Large intestine (tissue), 3 donors: ENCODE results near the gene CDH23. TPM values are rescaled to one million over a fixed set of nuclear protein-coding genes. Genes with fewer than 3 reads are reported as not detected.

ENCODE experiments used
- DNase-seq, 2 donors: peaks; one replicate each; pipeline versions ENCODE4 v3.0.0 to v3.0.0-alpha.2; 2013
- H3K27ac ChIP-seq: one replicate; pipeline ENCODE4 v1.5.1; 2013; ENCODE audit warnings: low read length
- H3K27me3 ChIP-seq: 2 replicates; pipeline ENCODE4 v1.6.1; 2013; ENCODE audit warnings: low read length; ENCODE audit not compliant: control insufficient read depth, insufficient read depth
- H3K36me3 ChIP-seq: 2 replicates; pipeline ENCODE4 v1.6.1; 2013; ENCODE audit warnings: low read length; ENCODE audit not compliant: control insufficient read depth, insufficient read depth
- H3K4me1 ChIP-seq: one replicate; pipeline ENCODE4 v1.6.1; 2013; ENCODE audit warnings: low read length; ENCODE audit not compliant: control insufficient read depth, insufficient read depth
- H3K4me3 ChIP-seq: one replicate; pipeline ENCODE4 v1.5.1; 2013; ENCODE audit warnings: low read length
- H3K9me3 ChIP-seq: one replicate; pipeline ENCODE4 v1.6.1; 2013; ENCODE audit warnings: mild to moderate bottlenecking, low read depth, low read length, moderate library complexity; ENCODE audit not compliant: control insufficient read depth
- WGBS: methylation state at CpG from one replicate; pipeline ENCODE4 v1.1.5; 2013; ENCODE audit warnings: low lambda C conversion rate; ENCODE audit not compliant: insufficient coverage; 5-methylcytosine and 5-hydroxymethylcytosine counted together
- polyA plus RNA-seq: library from polyadenylated mRNA; unstranded; fragments of 120-200 nt; gene quantifications from one replicate; pipeline ENCODE4 v1.2.1, GENCODE V29; 2013

Gene CDH23
- polyA plus RNA-seq, 1 donor = 1.7 TPM

- WGBS = 100% methylated on average over 1 of the region's 6 CpGs
- Histone ChIP-seq H3K27me3 (peaks cover 16% of the 10 kb centered on the region), H3K36me3 (no peaks in the 10 kb centered on the region), H3K4me1 (no peaks in the 10 kb centered on the region), H3K4me3 (no peak overlapping the region), H3K9me3 (no peaks in the 10 kb centered on the region), H3K27ac (no peak overlapping the region)
- DNase-seq = no peak
These were observed 85.9 kb downstream of the CDH23 start for GRCh38 chr10:71482620-71483019.

DNA sequence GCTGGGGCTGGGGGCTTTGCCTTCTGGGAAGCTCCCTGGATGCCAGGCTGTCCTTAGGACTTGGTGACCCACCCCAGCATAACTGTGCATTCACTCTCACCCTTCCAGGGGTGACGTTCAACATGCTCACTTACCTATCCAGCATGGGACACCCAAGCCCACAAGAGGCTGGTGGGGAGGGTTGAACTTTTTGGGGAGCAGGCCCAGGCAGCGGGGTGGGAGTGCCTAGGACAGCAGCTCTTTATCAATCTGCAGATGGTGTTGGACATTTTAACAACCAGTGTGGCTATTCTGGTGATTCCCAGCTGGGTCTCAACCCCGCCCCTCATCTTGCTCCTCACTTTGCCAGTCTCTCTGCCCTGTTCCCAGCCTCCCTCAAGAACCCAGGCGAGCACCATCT is 86.4 kb downstream of the CDH23 start:
- H3K4me1 ChIP-seq = no peaks in the 10 kb centered on the region
- WGBS = no CpG with 5 or more reads among the region's 4 CpGs

DNA sequence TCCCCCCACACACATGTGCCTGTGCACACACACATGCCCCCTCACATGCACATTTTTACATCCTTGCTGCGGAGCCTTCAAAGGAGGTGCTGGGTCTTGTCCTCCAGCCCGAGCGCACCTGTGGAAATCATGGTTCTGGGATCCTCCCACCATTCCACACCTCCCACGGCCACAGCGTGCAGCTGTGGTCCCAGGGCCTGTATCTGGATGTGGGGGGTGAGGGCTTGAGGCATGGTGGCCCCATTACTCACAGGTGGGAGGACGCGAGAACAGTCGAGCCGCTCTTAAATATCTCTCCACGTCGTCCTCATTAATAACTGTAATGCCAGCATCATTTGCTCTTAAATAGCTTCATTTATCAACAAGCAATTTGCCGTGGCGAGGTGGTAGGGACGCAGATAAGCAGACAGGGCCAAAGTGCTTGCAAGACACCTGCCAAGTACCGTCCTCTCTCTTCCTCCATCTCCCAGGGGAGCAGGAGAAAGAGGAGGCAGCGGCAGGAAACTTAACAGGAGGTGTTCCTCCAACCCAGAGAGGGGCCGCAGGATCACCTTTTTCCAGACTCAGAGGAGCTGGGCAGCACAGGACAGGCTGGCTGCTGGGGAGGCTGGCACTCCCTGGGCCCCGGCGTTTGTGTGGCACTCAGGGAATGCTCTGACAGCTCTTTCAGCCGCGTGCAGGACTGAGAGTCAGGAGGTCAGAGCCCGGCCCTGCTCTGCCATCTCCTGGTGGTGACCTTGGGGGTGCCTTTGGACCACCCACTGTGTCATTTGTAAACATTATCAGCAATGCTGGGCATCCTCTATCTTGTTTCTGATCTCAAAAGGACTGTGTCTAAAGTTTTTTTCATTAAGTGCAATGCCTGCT is 87.4 kb downstream of the CDH23 start:
- no CpG with 5 or more reads among the region's 22 CpGs for WGBS
- Histone ChIP-seq H3K4me1 (no peaks in the 10 kb centered on the region), H3K27me3 (peaks cover 16% of the 10 kb centered on the region), H3K27ac (no peak overlapping the region), H3K36me3 (no peaks in the 10 kb centered on the region), H3K4me3 (no peak overlapping the region), H3K9me3 (no peaks in the 10 kb centered on the region)
- DNase-seq = no peak

More for the DNA sequence above, 86.4 kb downstream of the CDH23 start:
- Histone ChIP-seq H3K27ac (no peak overlapping the region), H3K9me3 (no peaks in the 10 kb centered on the region), H3K27me3 (peaks cover 16% of the 10 kb centered on the region), H3K36me3 (no peaks in the 10 kb centered on the region), H3K4me3 (no peak overlapping the region)
- no peak for DNase-seq

- H3K27ac ChIP-seq = no peak overlapping the region
- no peaks in the 10 kb centered on the region for H3K9me3 ChIP-seq
- H3K4me1 ChIP-seq = no peaks in the 10 kb centered on the region
- no peaks in the 10 kb centered on the region for H3K36me3 ChIP-seq
- no CpG with 5 or more reads among the region's 6 CpGs for WGBS
- no peak overlapping the region for H3K4me3 ChIP-seq
- peak in 1 of 2 donors; percentile 18 for DNase-seq
- H3K27me3 ChIP-seq = peaks cover 10% of the 10 kb centered on the region
These were observed 89.9 kb downstream of the CDH23 start for GRCh38 chr10:71486484-71487114.

GRCh38 chr10:71487726-71488125 is 91.0 kb downstream of the CDH23 start:
- Histone ChIP-seq H3K27me3 (peaks cover 7% of the 10 kb centered on the region), H3K27ac (no peak overlapping the region), H3K4me3 (no peak overlapping the region), H3K36me3 (no peaks in the 10 kb centered on the region), H3K9me3 (no peaks in the 10 kb centered on the region), H3K4me1 (no peaks in the 10 kb centered on the region)
- no peak for DNase-seq
- WGBS = no CpG with 5 or more reads among the region's 1 CpG

DNA sequence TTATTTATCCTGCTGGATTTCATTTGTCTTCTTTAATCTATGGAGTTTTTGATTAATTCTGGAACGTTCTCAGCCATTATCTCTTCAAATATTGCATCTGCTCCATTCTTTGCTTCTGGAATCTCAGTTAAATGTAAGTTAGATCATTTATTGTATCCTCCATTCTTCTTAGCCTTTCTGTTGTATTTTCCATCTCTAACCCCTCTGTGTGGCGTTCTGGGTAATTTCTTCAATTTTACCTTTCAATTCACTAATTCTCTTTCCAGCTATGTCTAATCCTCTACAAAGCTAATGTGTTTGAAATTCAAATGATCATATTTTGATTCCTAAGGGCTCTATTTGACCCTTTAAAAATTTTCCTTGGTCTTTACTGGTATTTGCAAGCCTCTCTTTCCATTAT is 92.4 kb downstream of the CDH23 start:
- no peak for DNase-seq
- no peaks in the 10 kb centered on the region for H3K4me1 ChIP-seq
- WGBS = 100% methylated on average over 2 of the region's 2 CpGs

GRCh38 chr10:71492872-71493271 is 96.2 kb downstream of the CDH23 start:
- Histone ChIP-seq H3K36me3 (no peaks in the 10 kb centered on the region), H3K9me3 (no peaks in the 10 kb centered on the region), H3K27me3 (no peaks in the 10 kb centered on the region), H3K27ac (no peak overlapping the region), H3K4me1 (no peaks in the 10 kb centered on the region), H3K4me3 (no peak overlapping the region)
- DNase-seq = no peak
- no CpG with 5 or more reads among the region's 6 CpGs for WGBS

More for the DNA sequence above, 92.4 kb downstream of the CDH23 start:
- H3K36me3 ChIP-seq = no peaks in the 10 kb centered on the region
- peaks cover 3% of the 10 kb centered on the region for H3K27me3 ChIP-seq
- no peaks in the 10 kb centered on the region for H3K9me3 ChIP-seq
- no peak overlapping the region for H3K27ac ChIP-seq
- H3K4me3 ChIP-seq = no peak overlapping the region

DNA sequence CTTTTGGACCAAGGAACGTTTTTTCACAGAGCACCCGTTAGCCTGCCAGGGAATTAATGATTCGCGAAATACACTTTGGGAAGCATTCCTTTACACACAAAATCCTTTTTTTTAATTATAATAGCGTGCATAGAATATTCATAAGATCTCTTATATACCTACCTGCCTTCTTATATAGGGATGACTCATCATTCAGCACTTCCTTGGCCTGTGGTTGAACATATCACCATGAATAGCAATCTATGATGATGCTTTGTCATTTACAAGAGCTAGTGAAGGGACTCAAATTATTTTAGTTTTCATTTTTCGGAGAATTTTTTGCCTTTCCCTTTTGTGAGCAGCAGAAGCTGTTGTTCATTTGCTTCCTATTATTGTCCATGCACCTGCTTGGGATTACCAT is 97.0 kb downstream of the CDH23 start:
- Histone ChIP-seq H3K27me3 (no peaks in the 10 kb centered on the region), H3K4me1 (no peaks in the 10 kb centered on the region), H3K9me3 (no peaks in the 10 kb centered on the region), H3K4me3 (no peak overlapping the region), H3K36me3 (no peaks in the 10 kb centered on the region), H3K27ac (no peak overlapping the region)
- 93% methylated on average over 6 of the region's 6 CpGs for WGBS
- DNase-seq = no peak

GRCh38 chr10:71494476-71494875 is 97.8 kb downstream of the CDH23 start:
- H3K9me3 ChIP-seq = no peaks in the 10 kb centered on the region
- H3K27me3 ChIP-seq = no peaks in the 10 kb centered on the region
- H3K4me1 ChIP-seq = no peaks in the 10 kb centered on the region
- no peak overlapping the region for H3K4me3 ChIP-seq
- no peak for DNase-seq
- no CpG with 5 or more reads among the region's 8 CpGs for WGBS
- H3K36me3 ChIP-seq = no peaks in the 10 kb centered on the region
- no peak overlapping the region for H3K27ac ChIP-seq

- Histone ChIP-seq H3K27me3 (no peaks in the 10 kb centered on the region), H3K4me1 (no peaks in the 10 kb centered on the region), H3K36me3 (no peaks in the 10 kb centered on the region), H3K4me3 (no peak overlapping the region), H3K27ac (no peak overlapping the region), H3K9me3 (no peaks in the 10 kb centered on the region)
- whole genome bisulfite sequencing = no CpG with 5 or more reads among the region's 9 CpGs
- no peak for DNase-seq
These were observed 98.3 kb downstream of the CDH23 start for GRCh38 chr10:71494980-71495381.
